GM12801 (cell line): Measurements from ENCODE around the gene NMT2.

Source experiments
- CTCF ChIP-seq: IDR thresholded peaks from one replicate; pipeline ENCODE4 v1.5.1; 2011; ENCODE audit warnings: control low read depth; ENCODE audit not compliant: insufficient read length; ENCODE audit errors: extremely low read depth

NMT2 gene

GRCh38 chr10:15120523-15120922 lies 48.0 kb downstream of the NMT2 start:
- TF ChIP-seq CTCF: no peak

- TF ChIP-seq CTCF: no peak
These were observed 49.9 kb downstream of the NMT2 start for GRCh38 chr10:15118615-15119014.

- no peak for TF ChIP-seq CTCF
These were observed 52.3 kb downstream of the NMT2 start for GRCh38 chr10:15116225-15116624.

- no peak for TF ChIP-seq CTCF
These were observed 54.7 kb downstream of the NMT2 start for GRCh38 chr10:15113766-15114165.

- TF ChIP-seq CTCF: no peak
These were observed 55.8 kb downstream of the NMT2 start for GRCh38 chr10:15112657-15113056.

- TF ChIP-seq CTCF: peak; percentile 61
These were observed 62.0 kb downstream of the NMT2 start for GRCh38 chr10:15106352-15107013.

GRCh38 chr10:15103513-15103912 lies 65.0 kb downstream of the NMT2 start:
- TF ChIP-seq CTCF: no peak
